ENCODE measurements around the gene IFITM10.

DNA sequence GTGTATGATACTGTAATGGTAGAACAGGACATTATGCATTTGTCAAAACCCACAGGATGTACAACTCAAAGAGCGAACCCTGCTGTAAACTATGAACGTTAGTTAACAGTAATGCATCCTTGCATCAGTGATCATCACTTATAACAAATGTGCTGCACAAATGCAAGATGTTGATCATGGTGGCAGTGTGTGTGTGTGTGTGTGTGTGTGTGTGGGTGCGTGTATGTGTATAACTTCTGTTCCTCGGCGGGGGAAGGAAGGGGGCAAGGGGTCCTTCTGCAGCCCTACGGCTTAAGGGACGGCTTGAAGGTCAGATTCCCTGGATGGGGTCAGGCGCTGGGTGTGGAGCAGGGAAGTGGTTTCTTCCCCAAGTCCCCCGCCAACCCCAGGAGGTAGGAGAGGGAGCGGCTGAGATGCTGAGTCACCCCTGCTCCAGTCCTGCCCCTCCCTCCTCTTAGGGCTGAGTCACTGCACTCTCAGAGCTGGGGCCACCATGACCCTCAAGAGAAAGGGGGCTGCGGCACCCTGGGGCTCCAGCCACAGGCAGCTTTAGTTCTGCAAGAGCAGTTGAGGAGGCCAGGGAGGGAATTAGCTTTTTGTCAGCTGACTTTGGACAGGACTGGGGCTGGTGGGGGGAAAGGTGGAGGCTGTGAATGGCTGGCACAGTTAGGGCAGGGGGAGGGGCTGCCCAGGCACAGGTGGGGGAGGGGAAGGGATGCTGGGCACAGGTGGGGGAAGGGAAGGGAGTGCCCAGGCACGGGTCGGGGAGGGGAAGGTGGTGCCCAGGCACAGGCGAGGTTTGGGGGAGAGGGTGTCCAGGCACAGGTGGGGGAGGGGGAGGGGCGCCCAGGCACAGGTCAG, 22.1 kb upstream of the IFITM10 start:
- TF ChIP-seq EZH2 (IDR thresholded peaks at IDR 0.05) (no peak), POLR2AphosphoS5 (IDR thresholded peaks at IDR 0.05; ENCODE audit: borderline replicate concordance, low read depth, low read length) (no peak)

Data from SK-N-MC (cell line).